ENCODE data around the gene TUBA4B.

GRCh38 chr2:219249203-219249980, 3.7 kb upstream of the TUBA4B start:
- TF ChIP-seq CTCF (IDR thresholded peaks at IDR 0.05), result no peak
- TF ChIP-seq POLR2A (IDR thresholded peaks at IDR 0.05), result peak in 1 of 2 donors; percentile 13
